HCT116 (cell line): ENCODE measurements around the gene DLX3. TPM values are rescaled to one million over a fixed set of nuclear protein-coding genes. Genes with fewer than 3 reads are reported as not detected.

Experiments
- ATAC-seq: fragments of 200-7000 bp; cut with Tn5 transposase; 2 replicates; pipeline ENCODE4 v1.9.1; 2020; ENCODE audit warnings: mild to moderate bottlenecking, moderate library complexity
- BruUV-seq: library from RNA; stranded (reverse); fragments of 400-500 nt; replicated peaks from 2 replicates; lab custom pipeline; 2021; lab: Mats Ljungman, UMichigan
- CTCF ChIA-PET: fragments of 300-600 bp; sonication (Branson Sonifier 250); formaldehyde crosslinking; loops from one replicate; lab custom pipeline; 2021; ENCODE audit warnings: antibody characterized with exemption; lab: Charles Lee
- POLR2A ChIA-PET: fragments of 300-600, 350-600 bp; sonication (Branson Sonifier 250); formaldehyde crosslinking; loops from one replicate; lab custom pipeline; 2021; ENCODE audit warnings: antibody characterized with exemption; lab: Charles Lee
- RAD21 ChIA-PET, 2 experiments: fragments of 300-600 bp; sonication (Branson Sonifier 250); formaldehyde crosslinking; loops; one replicate each; lab custom pipeline; 2023; ENCODE audit warnings: low total read pairs in 2 of 2; ENCODE audit not compliant: uncharacterized antibody in 2 of 2, unreplicated experiment in 2 of 2, low non-redundant PET in 1 of 2; lab: Charles Lee
- DNase-seq: peaks from one replicate; pipeline ENCODE4 v3.0.0-alpha.2; 2010; ENCODE audit warnings: low read depth, low spot score
- H2AFZ ChIP-seq: fragments of 200-600 bp; shearing (Covaris generic), sonication (generic); 2 replicates; pipeline ENCODE4 v1.6.1; 2017; ENCODE audit warnings: low read depth, mixed run types, mixed read lengths, antibody characterized with exemption, low read length; ENCODE audit not compliant: poor library complexity, severe bottlenecking
- H3K27ac ChIP-seq: 2 replicates; pipeline ENCODE4 v1.5.1; 2012; ENCODE audit warnings: low read depth, low read length
- H3K27me3 ChIP-seq: fragments of 200-600 bp; sonication (generic); 2 replicates; pipeline ENCODE4 v1.6.1; 2016; ENCODE audit warnings: mixed run types, low read length, mixed read lengths; ENCODE audit not compliant: insufficient read depth
- H3K36me3 ChIP-seq, 2 experiments: fragments of 200-500 bp in 1 of 2; fragments of 200-600 bp in 1 of 2; sonication (Bioruptor generic) in 1 of 2; sonication (generic) in 1 of 2; 2 replicates each; pipeline versions ENCODE4 v1.5.1 to v1.6.1; 2014 to 2016; ENCODE audit warnings: low read length in 2 of 2, inconsistent platforms in 1 of 2, mixed read lengths in 1 of 2, mixed run types in 1 of 2; ENCODE audit not compliant: insufficient read depth in 2 of 2, control insufficient read depth in 1 of 2
- H3K4me1 ChIP-seq, 2 experiments: fragments of 200-600 bp in 1 of 2; sonication (generic) in 1 of 2; 2 replicates each; pipeline versions ENCODE4 v1.5.1 to v1.6.1; 2012 to 2017; ENCODE audit warnings: low read length in 2 of 2, inconsistent platforms in 1 of 2, mild to moderate bottlenecking in 1 of 2, mixed read lengths in 1 of 2, mixed run types in 1 of 2, moderate library complexity in 1 of 2; ENCODE audit not compliant: insufficient read depth in 2 of 2, control insufficient read depth in 1 of 2
- H3K4me2 ChIP-seq: fragments of 200-600 bp; sonication (generic); 2 replicates; pipeline ENCODE4 v1.6.1; 2017; ENCODE audit warnings: mixed run types, low read length, mixed read lengths
- H3K4me3 ChIP-seq, 2 experiments: fragments of 200-600 bp in 1 of 2; sonication (generic) in 1 of 2; replicated peaks in 1 of 2; 2 replicates each; pipeline ENCODE4 v1.5.1; 2011 to 2016; ENCODE audit warnings: low read length in 2 of 2, control low read depth in 1 of 2, low read depth in 1 of 2, mild to moderate bottlenecking in 1 of 2, mixed read lengths in 1 of 2, mixed run types in 1 of 2
- H3K79me2 ChIP-seq: fragments of 200-600 bp; sonication (generic); 2 replicates; pipeline ENCODE4 v1.6.1; 2017; ENCODE audit warnings: mild to moderate bottlenecking, mixed run types, low read length, moderate library complexity, mixed read lengths; ENCODE audit not compliant: insufficient read depth
- H3K9ac ChIP-seq: fragments of 200-600 bp; sonication (generic); 2 replicates; pipeline ENCODE4 v1.6.1; 2016; ENCODE audit warnings: low read length, mixed read lengths
- H3K9me2 ChIP-seq: fragments of 200-600 bp; sonication (generic), shearing (Covaris generic); 2 replicates; pipeline ENCODE4 v1.6.1; 2017; ENCODE audit warnings: mixed run types, mild to moderate bottlenecking, moderate library complexity; ENCODE audit not compliant: insufficient read depth
- H3K9me3 ChIP-seq, 2 experiments: fragments of 200-500 bp in 1 of 2; fragments of 200-600 bp in 1 of 2; sonication (Bioruptor generic) in 1 of 2; sonication (generic) in 1 of 2; 2 replicates each; pipeline ENCODE4 v1.6.1; 2014 to 2017; ENCODE audit warnings: low read length in 2 of 2, mixed read lengths in 2 of 2, inconsistent platforms in 1 of 2, low read depth in 1 of 2, mild to moderate bottlenecking in 1 of 2, mixed run types in 1 of 2, moderate library complexity in 1 of 2; ENCODE audit not compliant: control insufficient read depth in 1 of 2, insufficient read depth in 1 of 2
- H4K20me1 ChIP-seq: fragments of 200-600 bp; sonication (generic), shearing (Covaris generic); 2 replicates; pipeline ENCODE4 v1.6.1; 2017; ENCODE audit warnings: mixed run types, mild to moderate bottlenecking, moderate library complexity; ENCODE audit not compliant: insufficient read depth
- CBX3 ChIP-seq: IDR thresholded peaks from 2 replicates; pipeline ENCODE4 v1.6.1; 2012; ENCODE audit warnings: low read depth
- CEBPB ChIP-seq: IDR thresholded peaks from 2 replicates; pipeline ENCODE4 v1.6.1; 2012; ENCODE audit warnings: low read depth
- EGR1 ChIP-seq: IDR thresholded peaks from 2 replicates; pipeline ENCODE4 v1.6.1; 2012; ENCODE audit warnings: low read depth
- EZH2phosphoT487 ChIP-seq: fragments of 200-600 bp; IDR thresholded peaks from 2 replicates; pipeline ENCODE4 v1.6.1; 2018; ENCODE audit warnings: antibody characterized with exemption, borderline replicate concordance
- JUND ChIP-seq: IDR thresholded peaks from 2 replicates; pipeline ENCODE4 v1.6.1; 2012
- TCF7L2 ChIP-seq: IDR thresholded peaks from 2 replicates; pipeline ENCODE4 v1.7.0; 2011; ENCODE audit warnings: borderline replicate concordance, inconsistent platforms; ENCODE audit not compliant: insufficient read depth, insufficient read length; ENCODE audit errors: extremely low read depth
- ZFX ChIP-seq: fragments of 450-650 bp; IDR thresholded peaks from 2 replicates; pipeline ENCODE4 v1.6.1; 2017
- intact Hi-C: fragments of 100-400 bp; cut with micrococcal nuclease; formaldehyde crosslinking; loops from 2 replicates; pipeline ENCODE4 v1.10.0; 2022
- total RNA-seq: library from RNA; stranded (reverse); gene quantifications from one replicate; pipeline ENCODE4 v1.2.1, GENCODE V29; 2021; ENCODE audit not compliant: unreplicated experiment
- TF ChIP-seq, protein P1 (sequence below): IDR thresholded peaks from 2 replicates; pipeline ENCODE4 v1.6.1; 2012; ENCODE audit warnings: low read depth
- TF ChIP-seq, protein P2 (sequence below), 3 experiments: fragments of 200-600 bp in 1 of 3; sonication (generic) in 1 of 3; IDR thresholded peaks in 2 of 3; conservative IDR thresholded peaks in 1 of 3; 2 replicates each; pipeline ENCODE4 v1.5.1; 2012 to 2017; ENCODE audit warnings: low read depth in 2 of 3, low read length in 2 of 3, antibody characterized with exemption in 1 of 3, borderline replicate concordance in 1 of 3, control low read depth in 1 of 3, mild to moderate bottlenecking in 1 of 3, mixed read lengths in 1 of 3, mixed run types in 1 of 3, moderate library complexity in 1 of 3; ENCODE audit not compliant: insufficient read depth in 1 of 3

The DLX3 gene
- total RNA-seq, 1 experiment from 2014 or later: not detected

DNA sequence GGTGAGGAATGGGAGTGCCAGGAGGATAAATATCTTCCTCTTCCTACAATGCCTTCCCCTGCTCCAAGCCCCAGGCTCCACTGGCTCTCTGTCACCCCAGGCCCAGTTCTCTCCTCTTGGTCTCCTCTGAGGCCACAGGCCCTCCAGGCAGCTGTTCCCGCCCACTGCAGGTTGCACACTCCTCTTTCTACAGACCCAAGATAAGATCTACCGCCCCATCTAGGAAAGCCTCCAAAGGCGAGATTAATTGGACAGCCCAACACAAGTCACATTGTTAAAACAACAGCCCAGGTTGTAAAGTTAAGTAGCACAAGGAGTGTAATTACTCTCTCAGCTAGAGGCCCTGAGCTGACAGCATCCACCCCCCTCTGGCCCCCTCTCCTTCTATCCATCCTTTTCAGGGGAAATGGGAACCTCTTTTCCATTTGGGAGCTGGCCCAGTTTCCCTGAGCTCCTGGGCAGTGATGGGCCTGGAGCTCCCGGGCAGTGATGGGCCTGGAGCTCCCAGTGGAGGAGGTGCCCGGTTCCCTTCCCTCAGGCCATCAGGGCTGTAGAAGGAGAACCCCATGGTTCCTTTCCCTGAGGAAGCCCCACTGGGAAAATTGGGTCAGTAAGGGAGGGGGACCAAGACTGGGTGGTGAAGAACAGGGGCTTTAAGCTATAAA, 18.7 kb downstream of the DLX3 start:
- Histone ChIP-seq H3K4me1 (peaks cover 6 to 18% of the 10 kb centered on the region in 2 experiments; a peak in 3 of 4 replicates), H3K4me2 (no peak overlapping the region), H3K27me3 (no peaks in the 10 kb centered on the region), H3K4me3 (no peak overlapping the region), H3K79me2 (no peaks in the 10 kb centered on the region), H3K36me3 (no peaks in the 10 kb centered on the region), H3K9me3 (no peaks in the 10 kb centered on the region), H2AFZ (no peak overlapping the region), H3K27ac (no peak overlapping the region), H3K9ac (no peak overlapping the region), H4K20me1 (no peaks in the 10 kb centered on the region), H3K9me2 (no peaks in the 10 kb centered on the region)
- DNase-seq: no peak
- TF ChIP-seq TCF7L2 (no peak), JUND (no peak), EZH2phosphoT487 (no peak), ZFX (no peak), CBX3 (no peak), CEBPB (no peak), EGR1 (no peak)
- TF ChIP-seq, protein P1, sequence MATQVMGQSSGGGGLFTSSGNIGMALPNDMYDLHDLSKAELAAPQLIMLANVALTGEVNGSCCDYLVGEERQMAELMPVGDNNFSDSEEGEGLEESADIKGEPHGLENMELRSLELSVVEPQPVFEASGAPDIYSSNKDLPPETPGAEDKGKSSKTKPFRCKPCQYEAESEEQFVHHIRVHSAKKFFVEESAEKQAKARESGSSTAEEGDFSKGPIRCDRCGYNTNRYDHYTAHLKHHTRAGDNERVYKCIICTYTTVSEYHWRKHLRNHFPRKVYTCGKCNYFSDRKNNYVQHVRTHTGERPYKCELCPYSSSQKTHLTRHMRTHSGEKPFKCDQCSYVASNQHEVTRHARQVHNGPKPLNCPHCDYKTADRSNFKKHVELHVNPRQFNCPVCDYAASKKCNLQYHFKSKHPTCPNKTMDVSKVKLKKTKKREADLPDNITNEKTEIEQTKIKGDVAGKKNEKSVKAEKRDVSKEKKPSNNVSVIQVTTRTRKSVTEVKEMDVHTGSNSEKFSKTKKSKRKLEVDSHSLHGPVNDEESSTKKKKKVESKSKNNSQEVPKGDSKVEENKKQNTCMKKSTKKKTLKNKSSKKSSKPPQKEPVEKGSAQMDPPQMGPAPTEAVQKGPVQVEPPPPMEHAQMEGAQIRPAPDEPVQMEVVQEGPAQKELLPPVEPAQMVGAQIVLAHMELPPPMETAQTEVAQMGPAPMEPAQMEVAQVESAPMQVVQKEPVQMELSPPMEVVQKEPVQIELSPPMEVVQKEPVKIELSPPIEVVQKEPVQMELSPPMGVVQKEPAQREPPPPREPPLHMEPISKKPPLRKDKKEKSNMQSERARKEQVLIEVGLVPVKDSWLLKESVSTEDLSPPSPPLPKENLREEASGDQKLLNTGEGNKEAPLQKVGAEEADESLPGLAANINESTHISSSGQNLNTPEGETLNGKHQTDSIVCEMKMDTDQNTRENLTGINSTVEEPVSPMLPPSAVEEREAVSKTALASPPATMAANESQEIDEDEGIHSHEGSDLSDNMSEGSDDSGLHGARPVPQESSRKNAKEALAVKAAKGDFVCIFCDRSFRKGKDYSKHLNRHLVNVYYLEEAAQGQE: no peak
- TF ChIP-seq, protein P2, sequence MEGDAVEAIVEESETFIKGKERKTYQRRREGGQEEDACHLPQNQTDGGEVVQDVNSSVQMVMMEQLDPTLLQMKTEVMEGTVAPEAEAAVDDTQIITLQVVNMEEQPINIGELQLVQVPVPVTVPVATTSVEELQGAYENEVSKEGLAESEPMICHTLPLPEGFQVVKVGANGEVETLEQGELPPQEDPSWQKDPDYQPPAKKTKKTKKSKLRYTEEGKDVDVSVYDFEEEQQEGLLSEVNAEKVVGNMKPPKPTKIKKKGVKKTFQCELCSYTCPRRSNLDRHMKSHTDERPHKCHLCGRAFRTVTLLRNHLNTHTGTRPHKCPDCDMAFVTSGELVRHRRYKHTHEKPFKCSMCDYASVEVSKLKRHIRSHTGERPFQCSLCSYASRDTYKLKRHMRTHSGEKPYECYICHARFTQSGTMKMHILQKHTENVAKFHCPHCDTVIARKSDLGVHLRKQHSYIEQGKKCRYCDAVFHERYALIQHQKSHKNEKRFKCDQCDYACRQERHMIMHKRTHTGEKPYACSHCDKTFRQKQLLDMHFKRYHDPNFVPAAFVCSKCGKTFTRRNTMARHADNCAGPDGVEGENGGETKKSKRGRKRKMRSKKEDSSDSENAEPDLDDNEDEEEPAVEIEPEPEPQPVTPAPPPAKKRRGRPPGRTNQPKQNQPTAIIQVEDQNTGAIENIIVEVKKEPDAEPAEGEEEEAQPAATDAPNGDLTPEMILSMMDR (IDR thresholded peaks at IDR 0.05 in 2 of 3, conservative IDR thresholded peaks at IDR 0.05 in 1 of 3; ENCODE audit: borderline replicate concordance in 1 of 3, insufficient read depth in 1 of 3, low read depth in 2 of 3, low read length in 2 of 3): no peak
- ATAC-seq: no peak; the same call in 1 of the 2 replicates
- intact Hi-C loops: no loop called here
- BruUV-seq: no TSS peak
- ChIA-PET POLR2A (no interaction called here), RAD21 (interaction anchor here in 1 of 2 experiments (1.6 kb wide), 1 partner anchor 21 kb away, joined by 5 read pairs; no protein-coding TSS in a partner anchor), CTCF (interaction anchor here (1.7 to 4.2 kb wide), 2 partner anchors 21 to 23 kb away, joined by 8 to 18 read pairs; no protein-coding TSS in a partner anchor)
